ENCODE data around the gene DNASE1L2. TPM values are rescaled to one million over a fixed set of nuclear protein-coding genes. Genes with fewer than 3 reads are reported as not detected.

DNASE1L2 gene
- total and polyA plus RNA-seq, 4 experiments from 2014 or later = 3.9 to 4.8 TPM; not detected in 2

DNA sequence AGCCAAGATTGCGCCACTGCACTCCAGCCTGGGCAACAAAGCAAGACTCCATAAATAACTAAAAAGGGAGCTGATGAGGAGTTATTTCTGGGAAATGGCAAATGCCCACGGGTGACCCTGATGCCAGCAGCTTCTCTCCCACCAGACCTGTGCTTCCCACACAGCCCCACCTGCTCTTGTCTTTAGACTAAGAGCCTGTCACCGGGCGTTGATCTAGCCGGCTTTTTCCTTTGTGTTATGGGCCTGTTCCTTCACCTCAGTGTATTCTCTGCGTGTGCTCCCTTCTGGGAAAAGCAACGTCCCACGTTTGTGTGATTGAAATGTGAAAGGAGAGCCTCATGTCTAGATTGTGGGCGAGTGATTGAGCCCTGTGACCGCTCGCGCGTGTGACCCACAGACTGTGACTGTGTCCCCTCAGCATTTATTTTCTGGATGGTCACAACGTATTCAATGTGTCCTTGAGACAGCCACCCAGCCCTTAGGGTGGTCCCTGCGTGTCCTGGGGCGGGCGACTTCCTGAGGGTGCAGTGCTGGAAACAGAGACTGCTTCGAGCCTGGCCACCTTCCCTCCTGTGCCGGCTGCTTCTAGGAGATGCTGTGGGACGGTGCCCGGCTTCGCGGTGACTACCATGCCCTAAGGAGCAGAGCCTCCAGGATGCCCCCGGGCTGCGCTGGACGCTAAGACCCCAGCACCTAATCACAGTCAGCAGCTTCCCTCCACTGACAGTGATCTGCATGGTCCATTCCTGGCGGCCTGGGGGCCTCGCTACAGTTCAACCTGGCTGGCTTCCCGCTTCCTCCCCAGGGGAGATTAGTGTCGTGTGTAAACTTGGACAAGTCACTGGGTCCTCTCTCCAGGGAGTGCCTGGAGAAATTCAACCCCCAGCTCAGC lies 39.5 kb downstream of the DNASE1L2 start:
- CTCF ChIA-PET (ENCODE audit: partially characterized antibody) = no interaction called here
- no peak for DNase-seq
- H3K27ac Mint-ChIP-seq = no peak overlapping the region
- no peaks in the 10 kb centered on the region for H3K9me3 ChIP-seq (ENCODE audit: control insufficient read depth in 1 of 2, low read length in 2 of 2)
- H3K4me1 Mint-ChIP-seq = no peaks in the 10 kb centered on the region
- no peak overlapping the region for H3K4me3 ChIP-seq (ENCODE audit: low read length in 2 of 2)
- H3K4me1 ChIP-seq (ENCODE audit: insufficient read depth, low read length) = no peaks in the 10 kb centered on the region
- no peaks in the 10 kb centered on the region for H3K9me3 Mint-ChIP-seq
- no peaks in the 10 kb centered on the region for H3K27me3 Mint-ChIP-seq
- intact Hi-C loops (cut with micrococcal nuclease) = no loop called here
- H3K27ac ChIP-seq (ENCODE audit: low read depth, low read length) = no peak overlapping the region
- H3K27me3 ChIP-seq (ENCODE audit: insufficient read depth, low read length) = no peaks in the 10 kb centered on the region
- no peaks in the 10 kb centered on the region for H3K36me3 ChIP-seq (ENCODE audit: insufficient read depth, low read length)
- peaks cover 0 to 3% of the 10 kb centered on the region in 2 donors for H3K36me3 Mint-ChIP-seq
- H3K4me3 Mint-ChIP-seq = no peak overlapping the region
- POLR2A ChIA-PET (ENCODE audit: partially characterized antibody) = no interaction called here

GRCh38 chr16:2276368-2277195 lies 40.3 kb downstream of the DNASE1L2 start:
- Histone ChIP-seq H3K27ac (ENCODE audit: low read depth, low read length) (no peak overlapping the region), H3K27me3 (ENCODE audit: insufficient read depth, low read length) (no peaks in the 10 kb centered on the region), H3K4me1 (ENCODE audit: insufficient read depth, low read length) (no peaks in the 10 kb centered on the region), H3K36me3 (ENCODE audit: insufficient read depth, low read length) (no peaks in the 10 kb centered on the region), H3K4me3 (ENCODE audit: low read length in 2 of 2) (no peak overlapping the region), H3K9me3 (ENCODE audit: control insufficient read depth in 1 of 2, low read length in 2 of 2) (no peaks in the 10 kb centered on the region)
- ChIA-PET CTCF (ENCODE audit: partially characterized antibody) (no interaction called here), POLR2A (ENCODE audit: partially characterized antibody) (no interaction called here)
- no peaks in the 10 kb centered on the region for H3K9me3 Mint-ChIP-seq
- H3K4me3 Mint-ChIP-seq = no peak overlapping the region
- H3K27me3 Mint-ChIP-seq = no peaks in the 10 kb centered on the region
- intact Hi-C loops (cut with micrococcal nuclease) = no loop called here
- H3K36me3 Mint-ChIP-seq = peaks cover 0 to 3% of the 10 kb centered on the region in 2 donors
- no peak overlapping the region for H3K27ac Mint-ChIP-seq
- no peaks in the 10 kb centered on the region for H3K4me1 Mint-ChIP-seq
- DNase-seq = no peak

DNA sequence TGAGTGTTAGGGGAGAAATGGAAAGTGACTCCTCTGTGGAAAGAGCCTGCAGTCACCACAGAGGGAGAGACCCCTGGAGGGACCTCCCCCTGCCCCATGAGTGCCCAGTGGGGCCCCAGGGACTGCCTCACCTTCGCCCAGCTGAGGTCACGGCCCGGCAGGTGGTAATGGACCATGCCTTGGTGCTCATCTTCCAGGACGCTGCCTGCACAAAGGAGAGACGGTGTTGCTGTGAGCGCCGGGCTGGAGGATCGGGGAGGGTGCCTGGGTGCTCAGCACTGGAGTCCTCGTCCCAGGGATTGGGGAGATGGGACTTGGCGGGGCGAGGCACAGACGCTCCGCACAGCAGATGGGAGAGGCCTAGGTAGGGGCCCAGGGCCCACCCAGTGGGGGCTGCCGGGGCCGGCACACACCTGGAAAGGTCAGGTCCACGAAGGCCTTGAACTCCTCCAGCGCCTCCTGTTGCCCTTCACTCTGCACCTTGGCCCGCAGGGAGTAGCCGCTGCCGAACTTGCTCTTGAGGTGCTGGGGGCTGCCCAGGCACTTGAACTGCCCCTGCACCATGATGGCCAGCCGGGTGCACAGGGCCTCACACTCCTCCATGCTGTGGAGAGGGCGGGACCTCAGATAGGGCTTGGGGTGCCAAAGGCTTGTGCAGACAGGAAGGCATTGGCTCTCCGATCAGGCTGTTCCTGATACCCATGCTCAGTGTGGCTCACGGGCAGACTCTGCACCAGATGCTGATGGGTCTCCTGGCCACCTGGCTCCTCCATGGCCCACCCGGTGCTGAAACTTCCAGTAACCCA lies 41.4 kb downstream of the DNASE1L2 start:
- H3K27me3 Mint-ChIP-seq = no peaks in the 10 kb centered on the region
- ChIA-PET CTCF (ENCODE audit: partially characterized antibody) (no interaction called here), POLR2A (ENCODE audit: partially characterized antibody) (no interaction called here)
- H3K36me3 ChIP-seq (ENCODE audit: insufficient read depth, low read length) = no peaks in the 10 kb centered on the region
- no peak overlapping the region for H3K4me3 Mint-ChIP-seq
- H3K9me3 Mint-ChIP-seq = no peaks in the 10 kb centered on the region
- H3K27ac ChIP-seq (ENCODE audit: low read depth, low read length) = no peak overlapping the region
- intact Hi-C loops (cut with micrococcal nuclease) = no loop called here
- no peaks in the 10 kb centered on the region for H3K9me3 ChIP-seq (ENCODE audit: control insufficient read depth in 1 of 2, low read length in 2 of 2)
- H3K27me3 ChIP-seq (ENCODE audit: insufficient read depth, low read length) = no peaks in the 10 kb centered on the region
- no peak overlapping the region for H3K4me3 ChIP-seq (ENCODE audit: low read length in 2 of 2)
- no peak overlapping the region for H3K27ac Mint-ChIP-seq
- H3K36me3 Mint-ChIP-seq = peaks cover 0 to 3% of the 10 kb centered on the region in 2 donors
- H3K4me1 Mint-ChIP-seq = no peaks in the 10 kb centered on the region
- H3K4me1 ChIP-seq (ENCODE audit: insufficient read depth, low read length) = no peaks in the 10 kb centered on the region
- DNase-seq = no peak

GRCh38 chr16:2278272-2278608 lies 42.0 kb downstream of the DNASE1L2 start:
- Histone ChIP-seq H3K27me3 (ENCODE audit: insufficient read depth, low read length) (no peaks in the 10 kb centered on the region), H3K4me3 (ENCODE audit: low read length in 2 of 2) (no peak overlapping the region), H3K27ac (ENCODE audit: low read depth, low read length) (no peak overlapping the region), H3K36me3 (ENCODE audit: insufficient read depth, low read length) (no peaks in the 10 kb centered on the region), H3K4me1 (ENCODE audit: insufficient read depth, low read length) (no peaks in the 10 kb centered on the region), H3K9me3 (ENCODE audit: control insufficient read depth in 1 of 2, low read length in 2 of 2) (no peaks in the 10 kb centered on the region)
- ChIA-PET POLR2A (ENCODE audit: partially characterized antibody) (interaction anchor here (0.6 kb wide), 1 partner anchor 10 kb away, joined by 3 read pairs; no protein-coding TSS in a partner anchor), CTCF (ENCODE audit: partially characterized antibody) (interaction anchor here (1.7 kb wide), 1 partner anchor 10 kb away, joined by 4 read pairs; no protein-coding TSS in a partner anchor)
- Mint-ChIP-seq H3K9me3 (no peaks in the 10 kb centered on the region), H3K36me3 (peaks cover 0 to 3% of the 10 kb centered on the region in 2 donors), H3K27me3 (no peaks in the 10 kb centered on the region), H3K4me3 (no peak overlapping the region), H3K4me1 (no peaks in the 10 kb centered on the region), H3K27ac (no peak overlapping the region)
- intact Hi-C loops (cut with micrococcal nuclease) = no loop called here
- DNase-seq = no peak

DNA sequence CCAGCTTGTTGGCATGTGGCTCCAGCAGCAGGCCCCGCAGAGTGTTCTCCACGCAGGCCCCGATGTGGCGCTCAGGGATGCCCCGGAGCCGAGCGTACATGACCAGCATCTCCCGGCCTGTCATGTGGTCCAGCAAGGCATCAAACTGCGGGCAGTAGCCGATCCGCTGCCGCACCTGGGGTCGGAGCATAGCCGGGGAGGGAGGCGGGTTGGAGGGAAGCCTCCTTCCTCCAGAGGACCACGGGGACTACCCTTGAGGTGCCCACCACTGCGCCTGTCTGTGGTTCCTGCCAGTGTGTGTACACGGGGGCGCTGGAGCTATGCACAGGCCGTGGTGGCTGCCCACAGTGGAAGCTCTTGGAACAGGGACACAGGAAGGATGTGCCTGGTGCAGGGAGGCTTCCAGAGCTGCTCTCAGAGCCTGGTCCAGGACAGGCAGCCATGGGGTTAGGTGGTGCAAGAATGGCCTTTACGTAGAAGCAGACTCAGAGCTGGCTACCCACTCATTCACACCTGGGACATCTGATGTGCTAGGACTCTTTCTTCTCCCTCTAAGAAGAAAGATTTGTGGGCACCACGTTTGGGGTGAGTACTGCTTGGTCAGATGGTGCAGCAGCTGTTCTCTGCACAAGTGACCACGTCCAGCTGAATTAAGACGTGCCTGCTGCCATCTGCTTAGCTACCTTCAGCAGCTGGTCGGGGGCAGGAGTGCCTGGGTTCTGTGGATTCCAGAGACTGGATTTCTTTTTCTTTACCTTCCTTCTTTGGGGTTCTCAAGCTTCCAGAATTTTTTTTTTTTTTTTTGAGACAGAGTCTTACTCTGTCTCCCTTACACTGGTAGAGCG lies 42.9 kb downstream of the DNASE1L2 start:
- Histone ChIP-seq H3K27ac (ENCODE audit: low read depth, low read length) (no peak overlapping the region), H3K9me3 (ENCODE audit: control insufficient read depth in 1 of 2, low read length in 2 of 2) (no peaks in the 10 kb centered on the region), H3K4me1 (ENCODE audit: insufficient read depth, low read length) (no peaks in the 10 kb centered on the region), H3K36me3 (ENCODE audit: insufficient read depth, low read length) (no peaks in the 10 kb centered on the region), H3K27me3 (ENCODE audit: insufficient read depth, low read length) (no peaks in the 10 kb centered on the region), H3K4me3 (ENCODE audit: low read length in 2 of 2) (no peak overlapping the region)
- no peak overlapping the region for H3K4me3 Mint-ChIP-seq
- H3K27ac Mint-ChIP-seq = no peak overlapping the region
- no peaks in the 10 kb centered on the region for H3K27me3 Mint-ChIP-seq
- H3K9me3 Mint-ChIP-seq = no peaks in the 10 kb centered on the region
- intact Hi-C loops (cut with micrococcal nuclease) = no loop called here
- H3K36me3 Mint-ChIP-seq = peaks cover 4 to 6% of the 10 kb centered on the region in 2 donors
- CTCF ChIA-PET (ENCODE audit: partially characterized antibody) = interaction anchor here (0.7 to 1.7 kb wide), 3 partner anchors 9 to 275 kb away, joined by 3 to 4 read pairs (median 3); no protein-coding TSS in a partner anchor
- DNase-seq = no peak
- POLR2A ChIA-PET (ENCODE audit: partially characterized antibody) = interaction anchor here (0.6 kb wide), 1 partner anchor 11 kb away, joined by 3 read pairs; no protein-coding TSS in a partner anchor
- H3K4me1 Mint-ChIP-seq = no peaks in the 10 kb centered on the region

DNA sequence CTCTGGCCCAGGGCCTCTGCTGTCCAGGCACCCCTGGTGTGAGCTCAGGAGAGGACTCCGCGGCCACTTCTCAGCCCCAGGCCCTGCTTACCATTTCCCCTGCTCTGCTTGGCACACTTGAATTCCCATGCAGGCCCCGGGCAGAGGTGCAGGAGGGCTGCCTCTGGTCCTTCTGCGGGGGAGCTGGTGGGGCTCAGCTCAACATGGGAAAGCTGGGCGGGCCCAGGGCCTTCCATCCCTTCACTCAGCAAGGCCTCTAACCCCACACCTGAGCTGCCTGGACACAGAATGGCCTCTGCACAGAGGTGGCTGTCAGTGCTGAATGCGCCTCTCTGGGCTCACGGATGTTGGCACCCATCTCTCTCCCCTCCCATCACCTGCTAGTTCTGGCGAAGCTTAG lies 44.2 kb downstream of the DNASE1L2 start:
- Mint-ChIP-seq H3K4me3 (no peak overlapping the region), H3K36me3 (peaks cover 4 to 6% of the 10 kb centered on the region in 2 donors), H3K27me3 (no peaks in the 10 kb centered on the region), H3K27ac (no peak overlapping the region), H3K4me1 (no peaks in the 10 kb centered on the region), H3K9me3 (no peaks in the 10 kb centered on the region)
- DNase-seq = no peak
- ChIA-PET POLR2A (ENCODE audit: partially characterized antibody) (interaction anchor here (1.6 kb wide), 1 partner anchor 12 kb away, joined by 5 read pairs; the partner anchor contains the start of gene RNPS1), CTCF (ENCODE audit: partially characterized antibody) (no interaction called here)
- Histone ChIP-seq H3K27ac (ENCODE audit: low read depth, low read length) (no peak overlapping the region), H3K9me3 (ENCODE audit: control insufficient read depth in 1 of 2, low read length in 2 of 2) (no peaks in the 10 kb centered on the region), H3K36me3 (ENCODE audit: insufficient read depth, low read length) (no peaks in the 10 kb centered on the region), H3K27me3 (ENCODE audit: insufficient read depth, low read length) (no peaks in the 10 kb centered on the region), H3K4me1 (ENCODE audit: insufficient read depth, low read length) (no peaks in the 10 kb centered on the region), H3K4me3 (ENCODE audit: low read length in 2 of 2) (no peak overlapping the region)
- intact Hi-C loops (cut with micrococcal nuclease) = no loop called here

All from CD4-positive, alpha-beta memory T cell (primary cell).